GM08714 (cell line): Measurements from ENCODE around the gene MOB3B.

ENCODE experiments used
- H3K4me3 ChIP-seq: fragments of 200-500 bp; sonication (Bioruptor generic); 2 replicates; pipeline ENCODE4 v1.5.1; 2014; ENCODE audit warnings: mild to moderate bottlenecking, low read length, inconsistent platforms
- ZNF274 ChIP-seq: IDR thresholded peaks from 2 replicates; pipeline ENCODE4 v1.6.1; 2012; ENCODE audit warnings: mild to moderate bottlenecking, low read depth, low read length

The MOB3B gene

DNA sequence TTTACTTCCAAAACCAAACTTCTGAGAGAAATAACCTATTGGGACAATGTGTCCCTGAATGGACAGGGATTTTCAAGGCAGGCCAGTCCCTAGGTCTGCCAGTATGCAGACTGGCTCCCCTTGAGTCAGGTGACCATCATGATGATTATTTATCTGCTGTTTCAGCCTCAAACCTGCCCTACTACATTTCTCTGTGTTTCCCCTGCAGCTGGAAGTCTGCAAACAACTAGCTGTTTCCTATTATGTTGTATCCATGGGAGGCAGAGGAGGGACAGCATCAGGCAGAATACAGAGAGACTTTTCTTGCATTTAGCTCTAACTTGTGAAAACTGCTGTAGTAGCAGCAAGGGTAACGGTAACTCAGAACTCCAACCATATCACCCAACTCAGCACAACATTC, 41.7 kb downstream of the MOB3B start:
- no peak overlapping the region for H3K4me3 ChIP-seq
- no peak for TF ChIP-seq ZNF274

DNA sequence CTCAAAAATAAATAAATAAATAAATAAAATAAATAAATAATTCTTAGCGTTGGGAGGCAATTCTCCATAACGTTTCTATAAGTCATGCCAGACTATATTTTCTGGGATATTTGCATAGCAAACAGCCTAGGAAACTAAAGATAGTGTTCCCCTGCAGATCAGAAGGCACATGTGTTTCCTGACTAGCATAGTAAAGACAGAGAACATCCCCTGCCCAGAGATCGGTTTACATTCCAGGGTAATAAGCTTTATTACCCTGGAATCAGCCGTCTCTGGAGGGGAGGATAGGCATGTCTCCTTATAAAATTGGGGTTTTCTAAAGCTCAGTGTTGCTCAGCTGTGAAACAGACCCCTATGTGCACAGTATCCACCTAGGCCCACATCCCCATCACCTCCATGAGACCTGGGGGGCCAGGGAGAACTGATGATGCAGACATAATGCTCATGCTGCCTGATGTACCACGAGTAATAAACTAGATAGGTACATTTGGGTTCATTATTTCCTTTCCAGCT, 42.4 kb downstream of the MOB3B start:
- no peak for TF ChIP-seq ZNF274
- H3K4me3 ChIP-seq, result no peak overlapping the region

DNA sequence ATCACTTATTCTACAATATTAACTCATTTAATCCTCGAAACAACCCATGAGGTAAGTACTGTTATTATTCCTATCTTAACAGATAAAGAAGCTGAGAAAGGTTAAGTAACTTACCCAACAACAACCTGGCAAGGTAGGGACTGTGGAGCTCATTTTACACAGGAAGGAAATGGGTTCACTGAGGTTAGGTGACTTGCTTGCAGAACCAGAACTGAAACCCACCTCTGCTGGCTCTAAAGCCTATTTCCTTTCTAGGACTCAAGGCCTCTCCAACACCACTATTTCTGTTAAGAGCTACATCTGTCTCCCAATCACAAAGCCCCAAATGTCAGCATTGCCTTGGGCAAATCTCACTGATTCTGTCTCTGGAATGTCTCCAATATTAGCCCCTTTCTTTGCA, 44.5 kb downstream of the MOB3B start:
- no peak overlapping the region for H3K4me3 ChIP-seq
- TF ChIP-seq ZNF274, result no peak

DNA sequence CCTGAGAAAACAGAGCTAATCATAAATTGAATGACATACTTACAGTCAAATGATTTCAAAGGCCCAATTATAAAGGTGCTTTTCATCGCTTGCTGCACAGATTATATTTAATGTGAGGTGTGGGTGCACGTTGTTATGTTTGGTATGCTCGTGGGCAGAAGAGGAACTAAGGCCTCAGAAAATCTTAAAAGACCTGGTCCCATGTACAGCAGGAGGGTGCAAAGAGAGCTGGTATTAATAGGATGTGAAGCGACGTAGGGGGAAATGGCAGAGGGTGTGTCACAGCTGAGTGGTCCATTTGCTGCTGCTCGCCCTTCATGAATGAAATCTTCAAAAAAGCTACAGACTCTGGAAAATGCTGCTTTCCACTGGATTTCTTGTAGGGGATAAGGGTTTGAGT, 46.0 kb downstream of the MOB3B start:
- H3K4me3 ChIP-seq, result no peak overlapping the region
- no peak for TF ChIP-seq ZNF274

DNA sequence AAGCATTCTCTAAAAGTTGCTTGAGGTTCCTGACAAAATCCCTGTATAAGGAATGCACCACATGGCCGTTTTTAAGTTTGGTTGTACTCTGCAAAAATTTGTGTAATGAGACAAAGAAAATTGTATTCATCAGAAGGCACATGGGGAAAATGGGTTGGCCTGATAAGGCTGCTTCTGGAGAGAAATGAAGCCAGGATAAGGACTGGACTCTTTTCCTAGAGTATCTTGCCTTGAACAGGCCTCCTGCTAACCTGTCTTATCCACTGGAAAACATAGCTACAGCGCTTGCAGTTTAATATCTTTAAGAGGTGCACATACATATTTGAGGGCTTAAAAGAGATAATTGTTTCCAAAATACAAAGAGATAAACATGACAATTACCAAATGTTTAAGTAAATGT, 46.9 kb downstream of the MOB3B start:
- TF ChIP-seq ZNF274, result no peak
- no peak overlapping the region for H3K4me3 ChIP-seq

DNA sequence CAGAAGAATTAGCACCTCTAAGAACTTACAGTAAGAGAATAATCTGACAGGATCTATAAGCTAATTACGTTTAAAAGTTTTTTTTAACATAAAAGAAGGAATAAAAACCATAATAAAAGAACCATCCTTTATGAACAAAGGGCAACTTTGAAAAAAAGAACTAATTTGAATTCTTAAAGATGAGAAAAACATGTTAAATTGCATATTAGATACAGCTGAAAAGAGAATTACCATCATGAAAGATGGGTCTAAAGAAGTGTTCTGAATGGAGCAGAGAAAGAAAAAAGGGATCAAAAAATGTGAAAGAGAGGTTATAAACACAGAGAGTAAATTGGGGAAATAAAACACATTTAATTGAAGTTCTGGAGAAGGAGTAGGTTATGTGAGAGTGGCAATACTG, 51.3 kb downstream of the MOB3B start:
- no peak for TF ChIP-seq ZNF274

DNA sequence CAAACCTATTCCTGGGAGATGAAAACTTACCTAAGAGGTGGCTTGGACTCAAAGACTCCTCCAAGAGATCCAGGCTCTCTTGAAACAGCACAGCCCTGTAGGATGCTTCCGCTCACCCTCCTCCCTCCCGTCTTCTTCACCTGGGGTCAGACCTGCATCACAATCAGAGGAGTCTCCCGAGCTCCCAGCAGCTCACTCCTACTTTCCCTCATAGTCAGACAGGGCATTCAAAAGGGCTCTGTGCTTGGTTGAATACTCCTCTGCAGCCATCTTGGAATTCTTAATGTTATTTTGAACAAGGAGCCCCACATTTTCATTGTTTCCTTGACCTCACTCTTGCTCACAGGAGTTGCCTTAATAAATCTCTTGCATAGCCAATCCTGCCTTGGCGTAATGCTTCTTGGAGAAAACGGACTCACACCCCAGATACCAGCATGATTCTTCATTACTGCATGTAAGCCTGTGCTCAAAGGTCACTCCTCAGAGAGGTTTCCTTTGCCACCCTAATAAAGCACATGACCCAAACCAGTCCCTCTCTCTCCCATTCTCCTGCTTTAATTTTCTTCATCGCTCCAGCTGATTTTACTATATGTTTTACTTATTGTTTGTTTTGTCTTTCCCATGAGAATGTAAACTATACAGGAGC, 52.6 kb downstream of the MOB3B start:
- no peak for TF ChIP-seq ZNF274
- H3K4me3 ChIP-seq, result no peak overlapping the region

More for the DNA sequence above, 51.3 kb downstream of the MOB3B start:
- H3K4me3 ChIP-seq, result no peak overlapping the region

DNA sequence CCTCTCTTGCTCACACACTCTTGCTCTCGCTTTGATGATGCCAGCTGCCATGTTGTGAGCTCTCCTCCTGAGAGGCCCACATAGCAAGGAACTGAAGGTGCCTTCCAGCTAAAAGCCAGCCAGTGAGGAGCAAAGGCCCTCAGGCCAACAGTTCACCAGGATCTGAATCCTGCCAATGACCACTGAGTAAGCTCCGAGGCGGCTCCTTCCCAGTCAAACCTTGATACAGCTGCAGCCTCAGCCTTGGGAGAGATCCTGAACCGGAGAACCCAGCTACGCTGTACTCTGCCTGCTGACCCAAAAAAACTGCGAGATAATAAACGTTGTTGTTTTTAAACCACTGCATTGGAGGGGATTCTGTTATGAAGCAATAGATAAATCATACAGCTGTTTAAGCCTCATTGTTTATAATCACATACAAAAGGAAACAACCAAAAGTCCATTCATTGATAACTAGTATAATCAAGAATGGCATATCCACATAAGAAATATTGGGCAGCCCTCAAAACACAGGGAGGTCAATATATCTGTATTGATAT, 54.5 kb downstream of the MOB3B start:
- TF ChIP-seq ZNF274, result no peak
- H3K4me3 ChIP-seq, result no peak overlapping the region

DNA sequence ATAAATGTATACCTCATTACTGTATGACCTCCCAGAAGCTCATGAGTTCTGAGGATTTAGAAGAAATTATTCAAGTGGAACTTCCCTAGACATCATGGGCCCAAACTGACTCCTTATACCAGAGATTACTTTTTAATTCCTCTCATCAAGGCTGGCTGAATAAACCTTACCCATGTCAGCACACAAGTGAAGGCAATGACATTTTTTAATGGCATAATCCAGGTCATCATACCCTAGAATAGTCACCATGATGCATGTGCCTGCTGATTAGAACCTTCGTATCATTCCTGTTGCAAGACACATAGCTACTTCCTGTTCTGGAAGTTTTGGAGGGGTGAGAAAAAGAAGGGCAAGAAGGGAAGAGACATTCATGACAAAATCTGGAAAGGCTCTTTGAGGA, 55.3 kb downstream of the MOB3B start:
- no peak overlapping the region for H3K4me3 ChIP-seq
- TF ChIP-seq ZNF274, result no peak

DNA sequence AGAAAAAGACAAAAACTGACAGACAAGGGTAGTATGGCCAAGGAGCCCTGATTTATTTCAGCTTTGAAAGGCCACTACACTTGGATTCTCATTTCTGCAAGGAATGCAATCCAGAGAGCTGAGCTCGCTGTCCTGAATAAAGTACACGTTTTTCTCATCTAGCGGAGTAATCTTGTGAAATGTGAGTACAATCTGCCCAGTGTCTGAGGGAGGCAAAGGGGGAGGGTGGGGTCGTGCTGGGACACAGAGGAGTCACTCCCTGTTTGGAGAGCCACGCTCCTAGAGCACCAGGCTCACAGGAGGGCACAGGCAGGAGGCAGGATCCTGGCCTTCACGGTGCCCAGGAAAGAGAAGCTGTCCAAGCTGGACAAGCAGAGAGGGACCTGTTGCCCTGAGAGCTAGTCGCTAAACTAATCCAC, 56.5 kb downstream of the MOB3B start:
- no peak overlapping the region for H3K4me3 ChIP-seq
- TF ChIP-seq ZNF274, result no peak

DNA sequence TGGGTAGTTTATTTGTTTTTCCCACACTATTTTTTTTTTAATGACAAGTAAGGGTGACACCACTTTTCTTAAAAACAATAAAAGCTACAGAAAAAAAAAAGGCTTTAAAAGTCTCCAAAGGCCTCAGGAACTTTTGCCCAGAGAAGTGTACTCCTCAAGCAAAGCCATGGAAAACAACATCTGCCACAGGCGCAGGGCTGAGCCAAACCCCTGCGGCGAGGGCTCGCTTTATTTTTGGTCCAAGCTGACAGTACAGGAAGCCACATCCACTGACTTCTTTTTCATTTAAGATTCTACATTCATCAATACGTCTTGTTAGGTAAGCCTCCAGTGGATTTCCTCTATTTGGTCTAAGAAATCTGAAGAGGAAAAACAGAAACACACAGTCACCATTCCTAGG, 57.4 kb downstream of the MOB3B start:
- TF ChIP-seq ZNF274, result no peak

DNA sequence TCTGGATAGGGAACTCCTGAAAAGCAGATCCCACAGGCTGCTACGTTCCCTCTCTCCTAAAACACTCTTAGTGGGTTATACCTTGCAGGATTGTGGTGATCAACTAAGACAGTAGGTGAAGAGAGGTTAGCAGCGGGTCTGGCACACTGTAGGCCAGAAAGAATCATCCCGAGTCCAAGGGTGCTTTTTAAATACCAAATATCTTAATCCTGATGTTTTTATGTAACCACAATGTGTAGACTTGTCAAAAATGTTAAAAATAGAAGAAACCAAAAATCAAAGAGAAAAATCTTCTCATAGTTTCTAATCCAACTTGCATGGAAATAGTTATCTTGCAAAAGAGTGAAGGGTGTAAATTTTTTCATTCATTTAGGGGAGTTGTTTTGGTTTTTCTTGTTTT, 57.8 kb downstream of the MOB3B start:
- TF ChIP-seq ZNF274, result no peak
- H3K4me3 ChIP-seq, result no peak overlapping the region

More for the DNA sequence above, 57.4 kb downstream of the MOB3B start:
- H3K4me3 ChIP-seq, result no peak overlapping the region

DNA sequence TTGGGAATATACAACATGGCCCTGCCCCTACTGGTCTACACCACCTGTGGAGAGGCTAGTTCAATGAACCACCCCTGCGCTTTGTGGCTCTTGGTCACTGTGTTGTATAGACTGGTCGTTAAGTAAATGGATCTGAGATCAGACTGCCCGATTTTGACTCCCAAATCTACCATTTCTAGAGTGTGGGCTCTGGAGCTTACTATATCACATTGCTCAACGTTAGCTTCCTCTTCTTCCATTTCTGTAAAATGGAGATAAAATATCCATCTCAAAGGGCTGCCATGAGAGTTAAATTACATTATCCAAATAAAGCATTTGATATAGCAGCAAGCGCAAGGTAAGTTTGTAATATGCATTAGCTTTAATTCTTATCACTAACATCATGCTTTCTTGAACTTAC, 58.2 kb downstream of the MOB3B start:
- no peak for TF ChIP-seq ZNF274
- H3K4me3 ChIP-seq, result no peak overlapping the region

DNA sequence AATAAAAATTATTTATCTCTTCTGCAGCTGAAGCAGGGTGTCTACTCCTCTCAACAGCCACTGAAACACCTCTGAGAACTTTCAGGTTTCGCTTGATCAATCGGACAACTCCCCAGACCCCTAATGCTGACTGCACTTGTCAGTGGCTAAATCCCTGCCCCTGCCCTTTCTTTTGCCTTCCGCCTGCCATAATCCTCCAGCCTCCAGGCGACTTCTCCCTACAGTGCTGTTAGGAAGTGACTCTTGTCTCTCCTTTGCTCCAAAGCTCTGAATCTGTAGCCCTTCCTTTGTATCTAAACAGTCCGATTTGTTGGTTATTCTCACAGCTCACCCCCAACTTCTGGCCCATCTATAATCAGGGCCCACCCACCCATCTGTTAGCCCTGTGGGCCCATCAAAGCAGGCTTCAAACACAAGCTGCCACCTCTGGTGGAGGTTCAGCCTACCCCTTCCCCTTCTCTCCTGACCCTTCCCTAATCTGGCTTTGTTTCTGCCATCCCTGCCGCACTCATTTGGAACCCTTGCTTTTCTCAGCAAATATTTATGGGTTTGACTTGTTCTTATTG, 59.2 kb downstream of the MOB3B start:
- no peak for TF ChIP-seq ZNF274
- H3K4me3 ChIP-seq, result no peak overlapping the region

DNA sequence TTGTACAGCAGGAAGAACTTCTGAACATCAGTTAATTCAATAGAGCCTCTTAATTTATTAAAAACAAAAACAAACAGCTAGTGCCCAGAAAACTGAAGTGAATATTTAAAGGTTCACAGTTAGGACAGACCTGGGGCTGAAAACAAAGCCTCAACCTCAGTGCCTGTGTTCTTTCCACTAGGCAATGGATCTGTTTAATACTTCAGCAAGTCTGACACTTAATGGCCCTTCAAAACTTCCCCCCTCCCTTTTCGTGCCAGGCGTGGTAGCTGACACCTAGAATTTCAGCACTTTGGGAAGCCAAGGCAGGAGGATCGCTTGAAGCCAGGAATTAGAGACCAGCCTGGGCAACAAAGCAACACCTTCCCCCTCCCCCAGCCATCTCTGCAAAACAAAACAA, 60.1 kb downstream of the MOB3B start:
- no peak for TF ChIP-seq ZNF274
- no peak overlapping the region for H3K4me3 ChIP-seq

DNA sequence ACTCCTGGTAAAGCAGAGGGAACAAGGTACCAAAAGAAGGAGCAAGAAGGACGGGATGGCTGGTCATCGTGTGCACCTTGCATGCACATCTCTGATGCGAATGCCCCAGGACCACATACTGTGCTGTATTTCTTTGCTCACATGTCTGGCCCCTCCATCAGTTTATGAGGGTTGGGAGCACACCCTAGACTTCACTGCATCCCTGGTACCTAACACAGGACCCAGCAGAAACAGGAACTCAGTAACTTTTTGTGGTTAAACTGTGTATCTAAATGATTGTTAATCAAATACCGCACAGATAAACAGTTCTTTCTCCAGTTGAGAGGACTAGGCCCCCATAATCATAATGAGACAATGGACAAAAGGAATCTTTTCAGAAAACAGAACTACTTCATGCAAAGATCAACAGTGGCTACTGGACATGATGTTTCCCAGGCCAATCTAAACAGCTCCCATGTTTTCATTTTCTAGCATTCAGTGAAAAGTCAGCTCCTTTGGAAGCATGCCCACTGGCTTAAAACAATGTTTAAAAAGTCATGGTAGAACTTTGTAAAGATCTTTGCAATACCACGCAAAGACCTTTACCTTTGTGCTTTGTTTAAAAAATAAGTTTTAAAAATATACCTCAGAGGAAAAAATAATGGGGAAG, 61.0 kb downstream of the MOB3B start:
- no peak for TF ChIP-seq ZNF274
- H3K4me3 ChIP-seq, result no peak overlapping the region
